Mammary epithelial cell (primary cell): ENCODE data around the gene THOC5.

Experiments
- EZH2 ChIP-seq: IDR thresholded peaks from 2 replicates; pipeline ENCODE4 v1.6.1; 2012; ENCODE audit warnings: low read length, inconsistent platforms, borderline replicate concordance
- TF ChIP-seq, protein P1 (sequence below), 2 donors: IDR thresholded peaks in 1 of 2; conservative IDR thresholded peaks in 1 of 2; 2 replicates each; pipeline ENCODE4 v1.5.1; 2011 to 2012; ENCODE audit warnings: inconsistent platforms in 2 of 2, low read length in 2 of 2, mild to moderate bottlenecking in 2 of 2, control low read depth in 1 of 2, low read depth in 1 of 2; ENCODE audit not compliant: insufficient read depth in 1 of 2; ENCODE audit errors: extremely low read depth in 1 of 2

GRCh38 chr22:29473001-29473400 is 80.6 kb downstream of the THOC5 start:
- TF ChIP-seq, protein P1, sequence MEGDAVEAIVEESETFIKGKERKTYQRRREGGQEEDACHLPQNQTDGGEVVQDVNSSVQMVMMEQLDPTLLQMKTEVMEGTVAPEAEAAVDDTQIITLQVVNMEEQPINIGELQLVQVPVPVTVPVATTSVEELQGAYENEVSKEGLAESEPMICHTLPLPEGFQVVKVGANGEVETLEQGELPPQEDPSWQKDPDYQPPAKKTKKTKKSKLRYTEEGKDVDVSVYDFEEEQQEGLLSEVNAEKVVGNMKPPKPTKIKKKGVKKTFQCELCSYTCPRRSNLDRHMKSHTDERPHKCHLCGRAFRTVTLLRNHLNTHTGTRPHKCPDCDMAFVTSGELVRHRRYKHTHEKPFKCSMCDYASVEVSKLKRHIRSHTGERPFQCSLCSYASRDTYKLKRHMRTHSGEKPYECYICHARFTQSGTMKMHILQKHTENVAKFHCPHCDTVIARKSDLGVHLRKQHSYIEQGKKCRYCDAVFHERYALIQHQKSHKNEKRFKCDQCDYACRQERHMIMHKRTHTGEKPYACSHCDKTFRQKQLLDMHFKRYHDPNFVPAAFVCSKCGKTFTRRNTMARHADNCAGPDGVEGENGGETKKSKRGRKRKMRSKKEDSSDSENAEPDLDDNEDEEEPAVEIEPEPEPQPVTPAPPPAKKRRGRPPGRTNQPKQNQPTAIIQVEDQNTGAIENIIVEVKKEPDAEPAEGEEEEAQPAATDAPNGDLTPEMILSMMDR (conservative IDR thresholded peaks at IDR 0.05 in 1 of 2, IDR thresholded peaks at IDR 0.05 in 1 of 2; ENCODE audit: extremely low read depth in 1 of 2, insufficient read depth in 1 of 2, low read depth in 1 of 2, low read length in 2 of 2): no peak
- no peak for TF ChIP-seq EZH2
